K562 (cell line): ENCODE results near the gene LYAR. TPM values are rescaled to one million over a fixed set of nuclear protein-coding genes. Genes with fewer than 3 reads are reported as not detected.

Experiments
- ATAC-seq: fragments of 200-7000 bp; cut with Tn5 transposase; 3 replicates; pipeline ENCODE4 v1.9.1; 2020; ENCODE audit warnings: moderate library complexity
- BruUV-seq: library from RNA; stranded (reverse); fragments of 400-500 nt; replicated peaks from 2 replicates; lab custom pipeline; 2021; lab: Mats Ljungman, UMichigan
- CTCF ChIA-PET: fragments of 300-600 bp; formaldehyde crosslinking; extraction: SDS; loops from one replicate; lab custom pipeline; 2021; ENCODE audit warnings: low intra/inter-chr PET ratio; lab: Yijun Ruan, JAX
- POLR2A ChIA-PET: fragments of 300-600, 350-650 bp; sonication (Branson Sonifier 250); formaldehyde crosslinking; extraction: SDS; loops from one replicate; lab custom pipeline; 2021; ENCODE audit warnings: antibody characterized with exemption, inconsistent platforms; lab: Yijun Ruan, JAX
- DNase-seq, 4 experiments: peaks; one replicate each; pipeline versions ENCODE4 v3.0.0 to v3.0.0-alpha.2; 2011 to 2018; ENCODE audit warnings: low spot score in 3 of 4, mixed read lengths in 3 of 4; ENCODE audit errors: extremely low read depth in 1 of 4
- FAIRE-seq: peaks from 2 replicates; lab custom pipeline; 2011; peaks lifted over from hg19 to GRCh38; lab: Jason Lieb, UNC
- H2AFZ ChIP-seq: 2 replicates; pipeline ENCODE4 v1.6.0; 2011; ENCODE audit warnings: low read depth, low read length, control low read depth, inconsistent platforms
- H3K27ac ChIP-seq: fragments of 200-600 bp; 3 replicates; pipeline ENCODE4 v1.8.0; 2011; ENCODE audit warnings: low read depth, mild to moderate bottlenecking, control low read depth, inconsistent platforms, low read length, moderate library complexity, mixed read lengths; ENCODE audit errors: extremely low read depth
- H3K27me3 ChIP-seq, 2 experiments: fragments of 300-600 bp in 1 of 2; 2 replicates in 1 of 2; 3 replicates in 1 of 2; pipeline versions ENCODE4 v1.6.0 to v1.8.0; 2011; ENCODE audit warnings: inconsistent platforms in 2 of 2, low read length in 2 of 2, mild to moderate bottlenecking in 1 of 2, mixed read lengths in 1 of 2, moderate library complexity in 1 of 2; ENCODE audit not compliant: control insufficient read depth in 2 of 2, insufficient read depth in 2 of 2
- H3K36me3 ChIP-seq: fragments of 300-600 bp; 3 replicates; pipeline ENCODE4 v1.8.0; 2011; ENCODE audit warnings: mild to moderate bottlenecking, low read length, inconsistent platforms; ENCODE audit not compliant: control insufficient read depth, insufficient read depth
- H3K4me1 ChIP-seq, 2 experiments: fragments of 200-600 bp in 1 of 2; replicated peaks in 1 of 2; 2 replicates in 1 of 2; 3 replicates in 1 of 2; pipeline versions ENCODE4 v1.5.1 to v1.8.0; 2011; ENCODE audit warnings: inconsistent platforms in 2 of 2, low read length in 2 of 2, mild to moderate bottlenecking in 1 of 2, mixed read lengths in 1 of 2, moderate library complexity in 1 of 2; ENCODE audit not compliant: control insufficient read depth in 2 of 2, insufficient read depth in 2 of 2
- H3K4me2 ChIP-seq: 2 replicates; pipeline ENCODE4 v1.6.1; 2011; ENCODE audit warnings: low read length, control low read depth, inconsistent platforms, mixed read lengths; ENCODE audit not compliant: insufficient read depth
- H3K4me3 ChIP-seq: fragments of 200-600 bp; sonication (generic), shearing (Covaris generic); 2 replicates; pipeline ENCODE4 v1.5.1; 2016; ENCODE audit warnings: control low read depth, inconsistent platforms
- H3K79me2 ChIP-seq: fragments of 200-600 bp; 3 replicates; pipeline ENCODE4 v1.8.0; 2011; ENCODE audit warnings: low read length, inconsistent platforms; ENCODE audit not compliant: control insufficient read depth, insufficient read depth
- H3K9ac ChIP-seq, 2 experiments: 2 replicates each; pipeline versions ENCODE4 v1.6.0 to v1.6.1; 2011; ENCODE audit warnings: low read depth in 2 of 2, low read length in 2 of 2, control low read depth in 1 of 2, inconsistent platforms in 1 of 2, mild to moderate bottlenecking in 1 of 2, mixed read lengths in 1 of 2; ENCODE audit not compliant: insufficient read depth in 1 of 2
- H3K9me1 ChIP-seq: one replicate; pipeline ENCODE4 v1.6.0; 2011; ENCODE audit warnings: inconsistent platforms, mild to moderate bottlenecking, low read length, moderate library complexity; ENCODE audit not compliant: control insufficient read depth, insufficient read depth
- H3K9me3 ChIP-seq: replicated peaks from 2 replicates; pipeline ENCODE4 v1.5.1; 2011; ENCODE audit warnings: low read depth, low read length, inconsistent platforms; ENCODE audit not compliant: control insufficient read depth, insufficient read depth
- H4K20me1 ChIP-seq: replicated peaks from 2 replicates; pipeline ENCODE4 v1.6.1; 2011; ENCODE audit warnings: low read length, inconsistent platforms, mixed read lengths; ENCODE audit not compliant: control insufficient read depth, insufficient read depth
- BHLHE40 ChIP-seq: IDR thresholded peaks from 2 replicates; pipeline ENCODE4 v1.6.1; 2011; ENCODE audit warnings: low read length, improper control_type of control experiment
- CTCF ChIP-seq, 3 experiments: IDR thresholded peaks in 2 of 3; conservative IDR thresholded peaks in 1 of 3; 2 replicates each; pipeline ENCODE4 v1.5.1; 2011 to 2012; ENCODE audit warnings: low read length in 3 of 3, mild to moderate bottlenecking in 3 of 3, control low read depth in 2 of 3, improper control_type of control experiment in 1 of 3, inconsistent platforms in 1 of 3, low read depth in 1 of 3, mixed read lengths in 1 of 3, moderate library complexity in 1 of 3; ENCODE audit not compliant: insufficient read depth in 2 of 3
- E2F6 ChIP-seq, 2 experiments: IDR thresholded peaks; 2 replicates each; pipeline ENCODE4 v1.6.1; 2011; ENCODE audit warnings: borderline replicate concordance in 1 of 2, control low read depth in 1 of 2, low read depth in 1 of 2, low read length in 1 of 2, mild to moderate bottlenecking in 1 of 2, mixed read lengths in 1 of 2, moderate library complexity in 1 of 2; ENCODE audit not compliant: insufficient read depth in 1 of 2, insufficient read length in 1 of 2, poor library complexity in 1 of 2, severe bottlenecking in 1 of 2; ENCODE audit errors: extremely low read depth in 1 of 2
- FOSL1 ChIP-seq: fragments of 200-800 bp; sonication (Bioruptor generic); conservative IDR thresholded peaks from 2 replicates; pipeline ENCODE4 v1.6.1; 2016; ENCODE audit warnings: missing genetic modification characterization, missing compliant biosample characterization
- HSF4 ChIP-seq: fragments of 250-450 bp; sonication (Bioruptor Pico); IDR thresholded peaks from 2 replicates; pipeline ENCODE4 v2.1.2; 2022; ENCODE audit warnings: mild to moderate bottlenecking, moderate library complexity, borderline replicate concordance
- JUND ChIP-seq, 2 experiments: IDR thresholded peaks; 2 replicates in 1 of 2; 3 replicates in 1 of 2; pipeline ENCODE4 v1.6.1; 2011; ENCODE audit warnings: borderline replicate concordance in 2 of 2, low read depth in 2 of 2, low read length in 2 of 2, improper control_type of control experiment in 1 of 2, missing biosample characterization in 1 of 2, missing genetic modification characterization in 1 of 2, missing genetic modification reagents in 1 of 2
- MITF ChIP-seq: IDR thresholded peaks from 2 replicates; pipeline ENCODE4 v1.6.1; 2014; ENCODE audit warnings: antibody characterized with exemption
- MYC ChIP-seq, 2 experiments: fragments of 250-450 bp in 1 of 2; sonication (Bioruptor Pico) in 1 of 2; IDR thresholded peaks; 2 replicates each; pipeline versions ENCODE4 v1.5.1 to v1.6.1; 2012 to 2021; ENCODE audit warnings: low read depth in 2 of 2, borderline replicate concordance in 1 of 2, improper control_type of control experiment in 1 of 2, low read length in 1 of 2, mild to moderate bottlenecking in 1 of 2, moderate library complexity in 1 of 2
- PATZ1 ChIP-seq: fragments of 250-450 bp; sonication (Bioruptor Pico); IDR thresholded peaks from 2 replicates; pipeline ENCODE4 v1.5.0; 2020; ENCODE audit warnings: mild to moderate bottlenecking, borderline replicate concordance
- RBM25 ChIP-seq: fragments of 200-400 bp; formaldehyde crosslinking; IDR thresholded peaks from 2 replicates; pipeline ENCODE4 v1.6.1; 2018; ENCODE audit warnings: low read length, low read depth, moderate library complexity; ENCODE audit not compliant: severe bottlenecking
- TCF7L2 ChIP-seq: fragments of 150-350 bp; IDR thresholded peaks from 2 replicates; pipeline ENCODE4 v1.6.1; 2016; ENCODE audit warnings: low read depth, mild to moderate bottlenecking, low read length, moderate library complexity
- ZNF589 ChIP-seq: fragments of 200-800 bp; sonication (Bioruptor generic); IDR thresholded peaks from 2 replicates; pipeline ENCODE4 v1.6.1; 2016; ENCODE audit warnings: low read depth, missing genetic modification characterization, missing compliant biosample characterization
- WGBS: fragments of 100-300 bp; shearing (Covaris generic); methylation state at CpG from one replicate; pipeline ENCODE4 v1.1.6; 2016; ENCODE audit warnings: low coverage, mixed read lengths; ENCODE audit not compliant: insufficient coverage; ENCODE audit errors: missing lambda C conversion rate; 5-methylcytosine and 5-hydroxymethylcytosine counted together
- in situ Hi-C: fragments of 300-500 bp; cut with MboI; formaldehyde crosslinking; loops from 4 replicates; pipeline ENCODE4 v1.15.0; 2018; ENCODE audit warnings: inconsistent platforms, mixed read lengths
- intact Hi-C: fragments of 100-400 bp; cut with micrococcal nuclease; formaldehyde crosslinking; loops from 2 replicates; pipeline ENCODE4 v1.14.2; 2022
- polyA plus RNA-seq, 8 experiments: library from polyadenylated mRNA; depleted of rRNA in 4 of 8; stranded (reverse) in 5 of 8; unstranded in 3 of 8; fragments of >200 nt; fragmentation: Nextera tagmentation in 2 of 8; fragmentation: Illumina TruSeq in 1 of 8; extraction: Ambion mirVana in 2 of 8; extraction: Trizol in 1 of 8; gene quantifications; 2 replicates each; pipeline versions ENCODE4 v1.2.1 to v1.2.3, GENCODE V29; 2011 to 2014; ENCODE audit warnings: inconsistent platforms in 1 of 8, missing spikeins in 1 of 8
- total RNA-seq, 7 experiments: library from RNA; depleted of rRNA in 6 of 7; stranded (reverse); fragments of >200 nt in 6 of 7; fragmentation: Illumina TruSeq in 2 of 7; extraction: Trizol in 2 of 7; gene quantifications; 2 replicates each; pipeline versions ENCODE4 v1.2.1 to v1.2.3, GENCODE V29; 2011 to 2021; ENCODE audit warnings: low replicate concordance in 1 of 7

The LYAR gene
- total and polyA plus RNA-seq, 9 of the 15 experiments (the other 6 are each of a cell fraction or from before 2014, with no cell fraction given), result 28.3 to 172 (median 127) TPM

- Histone ChIP-seq H3K4me1 (peaks cover 4 to 8% of the 10 kb centered on the region in 2 experiments; a peak in 3 of 5 replicates), H2AFZ (peak overlapping the region; percentile 94), H3K36me3 (peaks cover 20% of the 10 kb centered on the region), H3K9me3 (no peaks in the 10 kb centered on the region), H3K9me1 (no peaks in the 10 kb centered on the region), H3K79me2 (peaks cover 16% of the 10 kb centered on the region), H3K4me3 (peak overlapping the region; percentile 89), H3K27ac (peak overlapping the region; percentile 92), H3K27me3 (peaks cover 0 to 3% of the 10 kb centered on the region in 2 experiments; a peak in 1 of 5 replicates), H4K20me1 (no peaks in the 10 kb centered on the region), H3K4me2 (peak overlapping the region; percentile 90), H3K9ac (peak overlapping the region; percentile 94 to 96)
- DNase-seq (peak in 1 of 4 experiments; percentile 29), ATAC-seq (peak; percentile 7; the same call in 1 of the 3 replicates), FAIRE-seq (no peak)
- BruUV-seq, result no TSS peak
- ChIA-PET CTCF (no interaction called here), POLR2A (interaction anchor here (0.6 to 1.9 kb wide), 4 partner anchors 10 to 90 kb away, joined by 3 to 7 read pairs (median 4); no protein-coding TSS in a partner anchor)
- in situ Hi-C loops, result no loop called here
- WGBS, result 10% methylated on average over 10 of the region's 10 CpGs
- intact Hi-C loops, result no loop called here
- TF ChIP-seq CTCF (IDR thresholded peaks at IDR 0.05 in 2 of 3, conservative IDR thresholded peaks at IDR 0.05 in 1 of 3; ENCODE audit: insufficient read depth in 2 of 3, low read depth in 1 of 3, low read length in 3 of 3) (0 out of 6 replicates have a peak, but pooled peaks of 1 of the 3 experiments have one; percentile 5), FOSL1 (peak; percentile 12; the same call in 1 of the 2 replicates), E2F6 (IDR thresholded peaks at IDR 0.05; ENCODE audit: borderline replicate concordance in 1 of 2, extremely low read depth in 1 of 2, insufficient read depth in 1 of 2, insufficient read length in 1 of 2, low read depth in 1 of 2, low read length in 1 of 2, poor library complexity in 1 of 2, severe bottlenecking in 1 of 2) (peak in 1 of 2 experiments; percentile 56), BHLHE40 (peak; percentile 83), TCF7L2 (no peak), MYC (IDR thresholded peaks at IDR 0.05; ENCODE audit: low read depth, low read length) (0 out of 2 replicates have a peak, but pooled peaks have one; percentile 20), MYC (CRISPR knock-in tag; IDR thresholded peaks at IDR 0.05; ENCODE audit: borderline replicate concordance, low read depth) (no peak), ZNF589 (0 out of 2 replicates have a peak, but pooled peaks have one; percentile 14), HSF4 (CRISPR knock-in tag) (no peak), JUND (IDR thresholded peaks at IDR 0.05; ENCODE audit: borderline replicate concordance, low read depth, low read length) (0 out of 2 replicates have a peak, but pooled peaks have one; percentile 20), JUND (tag; IDR thresholded peaks at IDR 0.05; ENCODE audit: borderline replicate concordance, low read depth, low read length) (no peak), RBM25 (no peak), MITF (0 out of 2 replicates have a peak, but pooled peaks have one; percentile 37), PATZ1 (CRISPR knock-in tag) (no peak)
Measured at GRCh38 chr4:4248885-4249203, 41.1 kb downstream of the LYAR start.
